HG03025 (cell line): Measurements from ENCODE around the gene CDK18.

Experiments used
- ATAC-seq: cut with Tn5 transposase; IDR thresholded peaks from one replicate; pipeline ENCODE4 v1.9.1; 2021; ENCODE audit warnings: mild to moderate bottlenecking, moderate library complexity; ENCODE audit not compliant: unreplicated experiment, low FRiP score

CDK18 gene

GRCh38 chr1:205567716-205568115, 63.2 kb downstream of the CDK18 start:
- ATAC-seq, result no peak

- no peak for ATAC-seq
Measured at GRCh38 chr1:205568135-205568468, 63.6 kb downstream of the CDK18 start.

- no peak for ATAC-seq
Measured at GRCh38 chr1:205568469-205569361, 64.2 kb downstream of the CDK18 start.

- ATAC-seq, result no peak
Measured at GRCh38 chr1:205569411-205570172, 65.1 kb downstream of the CDK18 start.

DNA sequence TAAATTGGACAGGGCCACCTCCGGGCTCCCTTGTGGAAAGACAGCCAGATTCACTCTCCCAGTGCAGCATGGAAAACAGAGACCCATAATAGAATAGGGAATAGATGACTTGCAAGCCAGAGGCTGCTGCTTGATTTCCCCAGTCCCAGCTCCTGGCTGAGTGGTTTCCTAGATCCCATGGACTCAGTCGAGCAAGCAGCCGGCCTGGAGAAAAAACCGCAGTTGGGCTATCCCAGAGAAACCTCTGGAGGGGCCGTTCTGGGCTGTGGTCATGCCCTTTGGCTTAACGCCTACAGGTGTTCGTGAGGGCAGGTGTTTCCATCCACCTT, 65.7 kb downstream of the CDK18 start:
- ATAC-seq, result no peak

- no peak for ATAC-seq
Measured at GRCh38 chr1:205570796-205571537, 66.5 kb downstream of the CDK18 start.

DNA sequence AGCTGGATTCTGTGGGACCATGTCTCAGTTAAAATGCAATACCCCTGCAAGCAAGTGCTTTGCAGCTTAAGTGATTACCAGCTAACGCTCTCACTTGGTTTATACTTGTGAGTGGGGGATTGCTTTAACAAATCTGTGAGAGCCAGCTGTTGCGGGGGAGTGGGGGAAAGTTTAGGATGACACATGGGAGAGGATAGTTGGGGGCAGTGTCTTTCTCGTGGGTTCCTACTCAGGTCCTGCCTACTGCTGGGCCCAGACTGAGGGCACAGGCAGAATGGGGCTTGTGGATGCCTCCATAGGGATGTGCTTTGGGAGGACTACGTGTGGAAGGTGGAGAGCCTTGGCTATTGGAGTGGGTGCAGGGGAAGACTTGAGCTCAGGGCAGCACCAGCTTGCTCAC, 67.3 kb downstream of the CDK18 start:
- no peak for ATAC-seq

DNA sequence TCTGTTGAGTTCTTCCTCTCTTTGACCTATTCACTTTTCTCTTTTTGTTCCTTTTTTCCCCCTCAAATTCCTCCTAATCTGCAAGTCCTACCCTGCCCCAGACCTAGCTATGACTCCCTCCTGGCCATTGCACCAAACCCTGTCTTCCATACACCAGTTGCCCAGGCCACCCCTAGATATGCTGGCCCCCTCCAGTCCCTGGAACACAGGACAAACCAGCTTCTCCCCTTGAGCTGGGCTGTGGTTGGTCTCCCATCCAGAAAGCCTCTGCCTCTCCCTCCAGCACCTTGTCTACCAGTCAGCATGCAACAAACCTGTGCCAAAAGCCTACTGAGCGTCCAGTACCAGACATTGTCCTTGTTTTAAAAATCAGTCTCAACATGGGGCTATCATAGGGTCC, 68.0 kb downstream of the CDK18 start:
- no peak for ATAC-seq

- ATAC-seq, result no peak
Measured at GRCh38 chr1:205575294-205575885, 70.9 kb downstream of the CDK18 start.

GRCh38 chr1:205576011-205576410, 71.5 kb downstream of the CDK18 start:
- ATAC-seq, result no peak

- ATAC-seq, result no peak
Measured at GRCh38 chr1:205576805-205577761, 72.6 kb downstream of the CDK18 start.

GRCh38 chr1:205577874-205578658, 73.6 kb downstream of the CDK18 start:
- ATAC-seq, result no peak

DNA sequence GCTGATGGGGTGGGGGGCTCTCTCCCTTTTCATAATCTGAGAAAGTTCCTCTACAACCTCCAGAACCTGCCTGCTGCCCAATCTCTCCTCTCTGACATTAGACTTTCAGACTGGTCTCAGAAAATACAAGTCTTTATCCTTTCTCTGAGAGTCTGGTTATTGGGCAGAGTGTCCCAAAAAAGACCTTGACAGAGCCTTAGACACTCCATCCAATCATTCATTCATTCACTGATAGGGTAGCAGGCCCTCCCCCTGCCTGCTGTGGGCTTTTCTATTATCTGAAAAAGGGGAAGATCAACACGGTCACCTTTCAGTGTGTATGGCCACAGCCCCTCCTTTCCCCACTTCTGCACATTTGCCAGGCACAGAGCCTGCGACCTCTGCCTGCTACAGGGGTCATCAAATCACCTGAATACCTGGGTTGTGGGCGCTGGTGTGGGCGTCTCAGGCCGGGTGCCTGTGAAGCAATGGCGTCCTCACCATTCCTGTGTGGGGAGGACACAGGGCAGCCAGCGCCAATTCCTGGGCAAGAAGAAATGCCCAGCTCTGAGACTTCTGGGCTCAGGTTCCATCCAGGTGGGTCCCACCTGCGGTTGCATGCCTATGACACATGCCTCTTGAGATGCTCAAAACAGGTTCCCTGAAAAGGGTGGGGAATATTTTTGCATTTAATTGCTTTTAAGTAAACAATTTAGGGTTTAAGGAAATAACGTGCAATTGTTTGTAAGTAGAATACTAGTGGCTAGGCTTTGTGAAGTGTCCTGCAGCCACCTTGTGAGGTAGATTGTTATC, 74.5 kb downstream of the CDK18 start:
- no peak for ATAC-seq

- no peak for ATAC-seq
Measured at GRCh38 chr1:205579711-205580110, 75.2 kb downstream of the CDK18 start.

GRCh38 chr1:205580140-205580922, 75.9 kb downstream of the CDK18 start:
- ATAC-seq, result no peak

DNA sequence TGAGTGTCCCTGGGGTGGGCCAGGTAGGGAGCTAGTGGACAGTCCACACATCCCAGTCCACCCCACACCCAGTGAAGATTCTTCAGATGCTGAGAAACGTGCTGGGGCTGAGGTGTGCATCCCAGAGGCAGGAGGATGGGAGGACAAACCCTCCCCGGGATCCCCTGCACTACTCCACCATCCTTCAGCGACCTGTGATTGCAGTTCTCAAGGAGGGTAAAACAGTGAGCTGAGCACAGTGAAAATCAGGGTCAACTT, 76.4 kb downstream of the CDK18 start:
- ATAC-seq, result no peak

GRCh38 chr1:205581321-205581980, 77.0 kb downstream of the CDK18 start:
- ATAC-seq, result no peak
